ENCODE results near the gene RPS6KA5.

Gene RPS6KA5

DNA sequence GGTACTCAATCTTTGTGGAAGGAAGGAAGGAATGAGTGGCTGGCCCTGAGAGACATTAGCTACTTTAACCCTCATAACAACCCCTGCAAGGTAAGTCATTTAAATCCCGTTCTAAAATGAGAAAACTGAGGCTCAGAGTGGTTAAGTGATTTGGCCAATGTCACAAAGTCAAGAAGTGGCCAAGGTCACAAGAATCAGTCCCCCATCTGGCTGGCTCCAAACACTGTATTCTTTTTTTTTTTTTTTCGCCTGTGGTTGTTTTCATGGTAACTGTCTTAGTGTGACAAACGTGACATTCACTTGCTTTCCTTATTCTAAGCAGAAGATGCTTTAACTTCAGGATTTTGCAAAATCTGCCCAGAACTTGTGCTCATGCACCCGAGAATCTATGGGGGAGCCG lies 247.0 kb downstream of the RPS6KA5 start:
- no peak overlapping the region for H3K4me3 ChIP-seq (ENCODE audit: low read depth, low read length)
- no peak for DNase-seq (ENCODE audit: low read depth)
- TF ChIP-seq, protein P1, sequence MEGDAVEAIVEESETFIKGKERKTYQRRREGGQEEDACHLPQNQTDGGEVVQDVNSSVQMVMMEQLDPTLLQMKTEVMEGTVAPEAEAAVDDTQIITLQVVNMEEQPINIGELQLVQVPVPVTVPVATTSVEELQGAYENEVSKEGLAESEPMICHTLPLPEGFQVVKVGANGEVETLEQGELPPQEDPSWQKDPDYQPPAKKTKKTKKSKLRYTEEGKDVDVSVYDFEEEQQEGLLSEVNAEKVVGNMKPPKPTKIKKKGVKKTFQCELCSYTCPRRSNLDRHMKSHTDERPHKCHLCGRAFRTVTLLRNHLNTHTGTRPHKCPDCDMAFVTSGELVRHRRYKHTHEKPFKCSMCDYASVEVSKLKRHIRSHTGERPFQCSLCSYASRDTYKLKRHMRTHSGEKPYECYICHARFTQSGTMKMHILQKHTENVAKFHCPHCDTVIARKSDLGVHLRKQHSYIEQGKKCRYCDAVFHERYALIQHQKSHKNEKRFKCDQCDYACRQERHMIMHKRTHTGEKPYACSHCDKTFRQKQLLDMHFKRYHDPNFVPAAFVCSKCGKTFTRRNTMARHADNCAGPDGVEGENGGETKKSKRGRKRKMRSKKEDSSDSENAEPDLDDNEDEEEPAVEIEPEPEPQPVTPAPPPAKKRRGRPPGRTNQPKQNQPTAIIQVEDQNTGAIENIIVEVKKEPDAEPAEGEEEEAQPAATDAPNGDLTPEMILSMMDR (IDR thresholded peaks at IDR 0.05; ENCODE audit: insufficient read depth, low read depth, low read length, missing control alignments) = no peak

DNA sequence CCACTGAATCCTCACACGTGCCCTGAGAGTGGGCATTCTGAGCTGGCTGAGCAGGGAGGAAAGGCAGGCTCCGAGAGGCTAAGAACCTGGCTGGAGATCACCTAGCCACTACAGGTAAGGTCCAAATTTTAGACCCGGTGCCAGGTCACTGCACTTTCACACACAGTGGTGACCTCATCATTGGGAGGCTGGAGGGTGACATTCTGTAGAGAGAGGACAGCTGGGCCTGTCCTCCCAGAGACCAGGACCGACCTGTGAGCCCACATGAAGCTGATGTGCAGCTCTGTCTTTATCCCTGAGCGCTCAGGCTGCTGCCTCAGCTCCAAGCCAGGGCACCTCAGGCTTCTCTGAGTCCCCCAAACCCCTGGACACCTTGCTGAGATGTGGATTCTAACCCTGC lies 248.3 kb downstream of the RPS6KA5 start:
- no peak overlapping the region for H3K4me3 ChIP-seq (ENCODE audit: low read depth, low read length)
- no peak for DNase-seq (ENCODE audit: low read depth)
- TF ChIP-seq, protein P1 (IDR thresholded peaks at IDR 0.05; ENCODE audit: insufficient read depth, low read depth, low read length, missing control alignments) = no peak

DNA sequence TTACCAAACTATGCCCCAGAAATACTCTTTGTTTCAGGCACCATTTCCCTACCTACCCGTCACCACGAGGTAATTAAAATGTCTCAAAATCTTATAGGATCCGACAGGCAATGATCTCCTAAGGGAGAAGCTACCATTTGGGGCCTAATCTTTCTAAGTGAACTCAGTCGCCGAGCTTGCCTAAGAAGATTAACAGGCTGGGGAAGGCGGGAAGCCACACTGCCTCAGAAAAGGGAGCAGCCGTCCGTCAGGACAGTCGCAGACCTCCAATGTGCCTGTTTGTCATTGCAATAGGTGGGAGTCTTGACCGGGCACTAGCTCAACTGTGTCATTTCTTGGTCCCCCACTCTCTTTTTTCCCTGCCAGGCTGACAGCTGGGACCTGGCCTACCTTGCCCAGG lies 248.8 kb downstream of the RPS6KA5 start:
- DNase-seq (ENCODE audit: low read depth) = no peak
- TF ChIP-seq, protein P1 (IDR thresholded peaks at IDR 0.05; ENCODE audit: insufficient read depth, low read depth, low read length, missing control alignments) = no peak
- H3K4me3 ChIP-seq (ENCODE audit: low read depth, low read length) = no peak overlapping the region

DNA sequence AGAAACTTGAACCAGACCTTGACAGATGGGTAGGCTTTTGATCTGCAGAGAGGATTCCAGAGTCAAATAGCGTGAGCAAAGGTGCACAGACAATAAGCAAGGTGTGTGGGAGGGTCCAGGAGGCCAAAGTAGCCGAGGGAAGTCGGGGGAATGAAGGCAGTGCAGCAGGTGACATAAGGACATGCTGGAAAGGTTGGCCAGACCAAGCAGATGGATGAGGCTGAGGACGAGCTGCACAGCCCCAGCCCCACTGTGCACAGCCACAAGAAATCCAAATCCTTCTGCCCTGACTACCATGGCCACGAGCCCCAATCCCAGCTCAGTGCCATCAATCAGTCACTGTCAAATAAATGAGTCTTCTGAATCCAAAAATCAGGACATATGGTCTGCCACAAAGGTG lies 249.6 kb downstream of the RPS6KA5 start:
- TF ChIP-seq, protein P1 (IDR thresholded peaks at IDR 0.05; ENCODE audit: insufficient read depth, low read depth, low read length, missing control alignments) = no peak
- no peak overlapping the region for H3K4me3 ChIP-seq (ENCODE audit: low read depth, low read length)
- no peak for DNase-seq (ENCODE audit: low read depth)

DNA sequence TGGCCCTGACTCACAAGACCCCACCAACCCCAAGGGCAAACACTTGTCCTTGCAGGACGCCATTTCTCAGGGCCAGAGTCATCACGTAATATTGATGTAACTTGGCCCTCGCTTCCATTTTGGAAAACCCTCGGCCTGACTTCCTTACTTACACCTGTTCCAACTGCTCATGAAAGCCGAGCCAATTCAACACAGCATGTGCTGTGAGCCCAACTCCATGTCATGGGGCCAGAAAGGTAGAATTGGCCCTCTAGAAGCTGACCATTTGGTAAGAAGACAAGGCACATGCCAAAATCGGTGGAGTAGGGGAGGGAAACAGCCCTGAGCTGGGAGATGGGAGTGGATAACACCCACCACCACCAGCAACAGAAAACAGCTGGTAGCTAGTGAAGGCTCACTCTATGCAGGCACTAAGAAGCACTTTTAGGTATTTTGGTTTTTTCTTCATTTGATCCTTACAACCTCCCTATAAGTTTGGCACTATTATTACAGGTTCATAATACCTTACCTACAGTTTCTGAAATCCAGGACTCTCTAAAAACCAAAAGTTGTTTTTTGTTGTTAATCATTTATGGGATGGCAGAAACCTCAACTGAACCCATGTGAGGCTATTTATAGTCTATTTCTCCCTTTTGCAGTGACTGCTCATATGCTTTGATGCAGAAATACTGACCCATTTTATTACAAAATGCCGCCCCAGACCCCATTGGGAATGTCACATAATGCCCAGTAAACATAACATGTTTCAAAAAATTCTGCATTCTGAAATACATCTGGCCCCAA lies 250.7 kb downstream of the RPS6KA5 start:
- H3K4me3 ChIP-seq (ENCODE audit: low read depth, low read length) = no peak overlapping the region
- DNase-seq (ENCODE audit: low read depth) = no peak
- TF ChIP-seq, protein P1 (IDR thresholded peaks at IDR 0.05; ENCODE audit: insufficient read depth, low read depth, low read length, missing control alignments) = no peak

DNA sequence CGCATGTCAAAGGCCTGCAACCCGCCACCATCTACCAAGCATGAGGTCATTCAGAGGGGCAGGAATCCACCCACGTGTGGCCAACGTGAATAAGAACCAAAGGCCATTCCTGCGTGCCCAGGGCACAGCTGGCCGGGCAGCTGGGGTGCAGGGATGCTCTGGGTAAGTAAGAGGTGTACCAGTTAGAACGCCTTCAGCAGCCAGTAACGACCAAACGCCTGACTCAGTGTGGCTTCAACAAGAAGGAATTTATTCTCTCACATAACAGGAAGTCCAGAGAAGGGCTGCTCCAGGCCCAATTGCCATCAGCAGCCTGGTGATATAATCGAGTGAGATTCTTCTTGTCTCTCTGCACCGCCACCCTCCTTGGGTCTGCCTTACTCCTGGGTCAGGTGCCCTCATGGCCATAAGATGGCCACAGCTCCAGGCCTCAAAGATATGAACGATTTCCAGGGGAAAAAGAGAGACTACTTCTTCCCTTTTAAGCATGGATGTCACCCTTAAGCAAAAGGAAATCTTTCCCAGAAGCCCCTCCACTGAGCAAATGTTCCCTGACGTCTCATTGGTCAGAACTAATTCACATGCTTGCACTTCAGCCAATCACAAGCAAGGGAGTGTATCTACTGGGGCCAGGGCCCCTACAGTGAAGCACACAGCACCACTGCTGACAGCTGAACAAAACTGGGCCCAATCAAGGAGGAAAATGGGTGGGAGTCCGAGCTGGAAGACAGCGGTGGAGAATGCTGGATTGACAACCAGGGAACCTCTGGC lies 251.5 kb downstream of the RPS6KA5 start:
- H3K4me3 ChIP-seq (ENCODE audit: low read depth, low read length) = no peak overlapping the region
- TF ChIP-seq, protein P1 (IDR thresholded peaks at IDR 0.05; ENCODE audit: insufficient read depth, low read depth, low read length, missing control alignments) = no peak

More for the DNA sequence above, 251.5 kb downstream of the RPS6KA5 start:
- DNase-seq (ENCODE audit: low read depth) = no peak
